Neural cell (in vitro differentiated cells): ENCODE results near the gene ARAP2.

ENCODE experiments used
- EP300 ChIP-seq: fragments of 450-650 bp; conservative IDR thresholded peaks from 2 replicates; pipeline ENCODE4 v1.6.1; 2014; ENCODE audit warnings: antibody characterized with exemption, mild to moderate bottlenecking, moderate library complexity; ENCODE audit not compliant: poor library complexity, severe bottlenecking
- EZH2 ChIP-seq: fragments of 200-600, 300-800 bp; shearing (Covaris generic), sonication (generic); IDR thresholded peaks from 2 replicates; pipeline ENCODE4 v1.6.1; 2014; ENCODE audit warnings: antibody characterized with exemption, low read length, borderline replicate concordance, mild to moderate bottlenecking; ENCODE audit not compliant: insufficient read depth, poor library complexity, severe bottlenecking
- MXI1 ChIP-seq: fragments of 450-650 bp; conservative IDR thresholded peaks from 2 replicates; pipeline ENCODE4 v1.6.1; 2014; ENCODE audit warnings: antibody characterized with exemption, mild to moderate bottlenecking; ENCODE audit not compliant: poor library complexity, severe bottlenecking
- RAD21 ChIP-seq: fragments of 450-650 bp; conservative IDR thresholded peaks from 2 replicates; pipeline ENCODE4 v1.6.1; 2014; ENCODE audit warnings: antibody characterized with exemption, mild to moderate bottlenecking, moderate library complexity
- TF ChIP-seq, protein P1 (sequence below): fragments of 450-650 bp; IDR thresholded peaks from 2 replicates; pipeline ENCODE4 v1.5.1; 2014; ENCODE audit warnings: antibody characterized with exemption, mild to moderate bottlenecking, moderate library complexity; ENCODE audit not compliant: poor library complexity, severe bottlenecking
- TF ChIP-seq, protein P2 (sequence below): IDR thresholded peaks from 2 replicates; pipeline ENCODE4 v1.6.1; 2012; ENCODE audit warnings: borderline replicate concordance

DNA sequence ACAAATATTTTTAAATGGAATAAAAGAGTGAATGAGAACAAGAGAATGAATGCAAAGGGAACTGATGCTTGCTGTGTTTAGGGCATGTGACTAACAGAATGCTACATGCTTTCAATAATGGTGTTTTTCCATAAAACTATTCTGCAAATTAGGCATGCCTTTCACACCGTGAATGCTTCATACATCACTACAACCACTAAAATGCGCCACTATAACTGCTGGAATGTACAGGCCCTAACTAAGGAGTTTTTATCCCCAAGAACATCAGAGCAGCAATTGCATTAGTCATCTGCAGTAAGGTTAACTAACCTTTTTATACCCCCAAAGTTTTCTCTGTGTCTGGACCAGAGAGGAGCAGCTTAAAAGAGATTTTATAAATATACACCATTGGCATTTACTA, 190.4 kb downstream of the ARAP2 start:
- TF ChIP-seq EZH2 (no peak), EP300 (no peak), MXI1 (no peak), RAD21 (no peak)
- TF ChIP-seq, protein P1, sequence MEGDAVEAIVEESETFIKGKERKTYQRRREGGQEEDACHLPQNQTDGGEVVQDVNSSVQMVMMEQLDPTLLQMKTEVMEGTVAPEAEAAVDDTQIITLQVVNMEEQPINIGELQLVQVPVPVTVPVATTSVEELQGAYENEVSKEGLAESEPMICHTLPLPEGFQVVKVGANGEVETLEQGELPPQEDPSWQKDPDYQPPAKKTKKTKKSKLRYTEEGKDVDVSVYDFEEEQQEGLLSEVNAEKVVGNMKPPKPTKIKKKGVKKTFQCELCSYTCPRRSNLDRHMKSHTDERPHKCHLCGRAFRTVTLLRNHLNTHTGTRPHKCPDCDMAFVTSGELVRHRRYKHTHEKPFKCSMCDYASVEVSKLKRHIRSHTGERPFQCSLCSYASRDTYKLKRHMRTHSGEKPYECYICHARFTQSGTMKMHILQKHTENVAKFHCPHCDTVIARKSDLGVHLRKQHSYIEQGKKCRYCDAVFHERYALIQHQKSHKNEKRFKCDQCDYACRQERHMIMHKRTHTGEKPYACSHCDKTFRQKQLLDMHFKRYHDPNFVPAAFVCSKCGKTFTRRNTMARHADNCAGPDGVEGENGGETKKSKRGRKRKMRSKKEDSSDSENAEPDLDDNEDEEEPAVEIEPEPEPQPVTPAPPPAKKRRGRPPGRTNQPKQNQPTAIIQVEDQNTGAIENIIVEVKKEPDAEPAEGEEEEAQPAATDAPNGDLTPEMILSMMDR = no peak
- TF ChIP-seq, protein P2, sequence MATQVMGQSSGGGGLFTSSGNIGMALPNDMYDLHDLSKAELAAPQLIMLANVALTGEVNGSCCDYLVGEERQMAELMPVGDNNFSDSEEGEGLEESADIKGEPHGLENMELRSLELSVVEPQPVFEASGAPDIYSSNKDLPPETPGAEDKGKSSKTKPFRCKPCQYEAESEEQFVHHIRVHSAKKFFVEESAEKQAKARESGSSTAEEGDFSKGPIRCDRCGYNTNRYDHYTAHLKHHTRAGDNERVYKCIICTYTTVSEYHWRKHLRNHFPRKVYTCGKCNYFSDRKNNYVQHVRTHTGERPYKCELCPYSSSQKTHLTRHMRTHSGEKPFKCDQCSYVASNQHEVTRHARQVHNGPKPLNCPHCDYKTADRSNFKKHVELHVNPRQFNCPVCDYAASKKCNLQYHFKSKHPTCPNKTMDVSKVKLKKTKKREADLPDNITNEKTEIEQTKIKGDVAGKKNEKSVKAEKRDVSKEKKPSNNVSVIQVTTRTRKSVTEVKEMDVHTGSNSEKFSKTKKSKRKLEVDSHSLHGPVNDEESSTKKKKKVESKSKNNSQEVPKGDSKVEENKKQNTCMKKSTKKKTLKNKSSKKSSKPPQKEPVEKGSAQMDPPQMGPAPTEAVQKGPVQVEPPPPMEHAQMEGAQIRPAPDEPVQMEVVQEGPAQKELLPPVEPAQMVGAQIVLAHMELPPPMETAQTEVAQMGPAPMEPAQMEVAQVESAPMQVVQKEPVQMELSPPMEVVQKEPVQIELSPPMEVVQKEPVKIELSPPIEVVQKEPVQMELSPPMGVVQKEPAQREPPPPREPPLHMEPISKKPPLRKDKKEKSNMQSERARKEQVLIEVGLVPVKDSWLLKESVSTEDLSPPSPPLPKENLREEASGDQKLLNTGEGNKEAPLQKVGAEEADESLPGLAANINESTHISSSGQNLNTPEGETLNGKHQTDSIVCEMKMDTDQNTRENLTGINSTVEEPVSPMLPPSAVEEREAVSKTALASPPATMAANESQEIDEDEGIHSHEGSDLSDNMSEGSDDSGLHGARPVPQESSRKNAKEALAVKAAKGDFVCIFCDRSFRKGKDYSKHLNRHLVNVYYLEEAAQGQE = no peak
